ENCODE data around the gene MRPL19. TPM values are rescaled to one million over a fixed set of nuclear protein-coding genes. Genes with fewer than 3 reads are reported as not detected.
"Not testable (repeated sequence)": the region's sequence is repeated elsewhere in the genome, so short reads cannot be mapped to it uniquely, and the experiment has no call there.

The MRPL19 gene
- total RNA-seq, 1 experiment from 2014 or later, result 65.4 TPM

DNA sequence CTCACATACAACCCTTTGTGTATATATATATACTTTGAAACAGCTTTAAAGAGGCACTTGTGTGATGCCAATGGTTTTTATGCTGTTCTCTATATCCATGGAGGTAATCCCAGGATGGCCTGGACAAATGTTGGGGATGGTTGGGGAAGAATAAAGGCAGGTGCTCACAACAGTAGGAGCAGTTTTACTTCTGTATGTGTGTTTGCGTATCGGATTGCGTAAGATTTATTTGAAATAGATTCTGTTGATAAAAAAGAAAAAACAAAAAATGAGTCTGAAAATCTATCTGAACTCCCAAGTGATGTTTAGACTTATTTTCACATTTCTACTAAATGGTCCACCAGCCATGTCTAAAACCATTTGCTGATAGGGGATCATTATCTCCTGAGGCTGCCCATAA, 29.3 kb downstream of the MRPL19 start:
- peaks cover 43% of the 10 kb centered on the region for H3K36me3 Mint-ChIP-seq (ENCODE audit: insufficient read depth, unreplicated experiment)
- no peaks in the 10 kb centered on the region for H3K9me3 Mint-ChIP-seq (ENCODE audit: unreplicated experiment)
- no peak for DNase-seq (ENCODE audit: unreplicated experiment)
- TF ChIP-seq, protein P1, sequence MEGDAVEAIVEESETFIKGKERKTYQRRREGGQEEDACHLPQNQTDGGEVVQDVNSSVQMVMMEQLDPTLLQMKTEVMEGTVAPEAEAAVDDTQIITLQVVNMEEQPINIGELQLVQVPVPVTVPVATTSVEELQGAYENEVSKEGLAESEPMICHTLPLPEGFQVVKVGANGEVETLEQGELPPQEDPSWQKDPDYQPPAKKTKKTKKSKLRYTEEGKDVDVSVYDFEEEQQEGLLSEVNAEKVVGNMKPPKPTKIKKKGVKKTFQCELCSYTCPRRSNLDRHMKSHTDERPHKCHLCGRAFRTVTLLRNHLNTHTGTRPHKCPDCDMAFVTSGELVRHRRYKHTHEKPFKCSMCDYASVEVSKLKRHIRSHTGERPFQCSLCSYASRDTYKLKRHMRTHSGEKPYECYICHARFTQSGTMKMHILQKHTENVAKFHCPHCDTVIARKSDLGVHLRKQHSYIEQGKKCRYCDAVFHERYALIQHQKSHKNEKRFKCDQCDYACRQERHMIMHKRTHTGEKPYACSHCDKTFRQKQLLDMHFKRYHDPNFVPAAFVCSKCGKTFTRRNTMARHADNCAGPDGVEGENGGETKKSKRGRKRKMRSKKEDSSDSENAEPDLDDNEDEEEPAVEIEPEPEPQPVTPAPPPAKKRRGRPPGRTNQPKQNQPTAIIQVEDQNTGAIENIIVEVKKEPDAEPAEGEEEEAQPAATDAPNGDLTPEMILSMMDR (IDR thresholded peaks at IDR 0.05; ENCODE audit: unreplicated experiment), result no peak
- POLR2A ChIA-PET, result interaction anchor here (0.6 kb wide), 1 partner anchor 1137 kb away, joined by 4 read pairs; no protein-coding TSS in a partner anchor
- CTCF ChIA-PET, result interaction anchor here (6.6 kb wide), 1 partner anchor 36 kb away, joined by 65 read pairs; no protein-coding TSS in a partner anchor
- H3K27ac Mint-ChIP-seq (ENCODE audit: low read depth, unreplicated experiment), result no peak overlapping the region
- no peaks in the 10 kb centered on the region for H3K4me1 Mint-ChIP-seq (ENCODE audit: insufficient read depth, unreplicated experiment)
- no peak overlapping the region for H3K4me3 Mint-ChIP-seq (ENCODE audit: unreplicated experiment)
- no TSS peak for BruUV-seq (replicated peaks)
- intact Hi-C loops (cut with micrococcal nuclease), result no loop called here
- no peaks in the 10 kb centered on the region for H3K27me3 Mint-ChIP-seq (ENCODE audit: insufficient read depth, unreplicated experiment)

DNA sequence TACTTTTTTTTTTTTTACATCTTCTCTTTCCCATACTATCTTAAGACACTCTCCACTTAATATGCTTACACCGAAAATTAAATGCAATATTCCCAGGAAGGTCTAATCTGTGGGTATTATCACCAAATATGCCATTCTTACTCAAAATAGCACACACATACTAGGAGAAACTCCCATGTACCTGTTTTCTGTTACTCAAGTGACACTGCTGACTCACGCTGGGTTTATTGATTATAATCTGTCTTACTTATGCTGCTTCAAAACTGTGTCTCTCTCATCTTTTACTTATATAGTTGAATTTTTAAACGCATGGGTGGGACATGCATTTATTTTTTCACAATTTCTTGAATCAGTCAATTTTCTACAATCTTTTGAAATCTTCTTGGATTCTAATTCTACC, 29.9 kb downstream of the MRPL19 start:
- H3K27me3 Mint-ChIP-seq (ENCODE audit: insufficient read depth, unreplicated experiment), result no peaks in the 10 kb centered on the region
- DNase-seq (ENCODE audit: unreplicated experiment), result no peak
- H3K9me3 Mint-ChIP-seq (ENCODE audit: unreplicated experiment), result no peaks in the 10 kb centered on the region
- POLR2A ChIA-PET, result interaction anchor here (0.7 to 2.1 kb wide), 5 partner anchors 9 to 840 kb away, joined by 3 to 10 read pairs (median 5); no protein-coding TSS in a partner anchor
- H3K27ac Mint-ChIP-seq (ENCODE audit: low read depth, unreplicated experiment), result no peak overlapping the region
- intact Hi-C loops (cut with micrococcal nuclease), result no loop called here
- no peaks in the 10 kb centered on the region for H3K4me1 Mint-ChIP-seq (ENCODE audit: insufficient read depth, unreplicated experiment)
- H3K4me3 Mint-ChIP-seq (ENCODE audit: unreplicated experiment), result no peak overlapping the region
- CTCF ChIA-PET, result interaction anchor here (0.6 to 6.6 kb wide), 19 partner anchors 8 to 612 kb away, joined by 3 to 65 read pairs (median 4); partner anchors contain the start of gene MRPL19
- no TSS peak for BruUV-seq (replicated peaks)
- TF ChIP-seq, protein P1 (IDR thresholded peaks at IDR 0.05; ENCODE audit: unreplicated experiment), result no peak
- H3K36me3 Mint-ChIP-seq (ENCODE audit: insufficient read depth, unreplicated experiment), result peaks cover 38% of the 10 kb centered on the region

DNA sequence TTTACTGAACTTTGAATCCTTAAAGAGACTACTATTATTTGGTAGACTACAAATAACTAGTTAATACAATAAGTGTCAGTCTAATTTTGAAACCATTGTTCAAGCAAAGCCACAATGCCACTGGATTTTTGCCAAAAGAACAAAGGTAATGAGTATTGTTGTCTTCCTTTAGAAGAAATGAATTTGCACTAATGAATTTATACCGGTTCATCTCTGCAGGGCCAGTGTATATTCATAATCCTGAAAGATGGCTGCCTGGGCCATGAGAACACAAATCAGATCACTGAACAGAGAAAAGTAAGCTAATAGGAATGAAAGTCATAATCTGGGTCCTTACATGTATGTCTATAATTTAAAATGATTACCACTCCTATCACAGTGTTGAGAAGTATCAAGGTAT, 33.0 kb downstream of the MRPL19 start:
- Mint-ChIP-seq H3K36me3 (ENCODE audit: insufficient read depth, unreplicated experiment) (peaks cover 32% of the 10 kb centered on the region), H3K4me1 (ENCODE audit: insufficient read depth, unreplicated experiment) (no peaks in the 10 kb centered on the region), H3K9me3 (ENCODE audit: unreplicated experiment) (no peaks in the 10 kb centered on the region), H3K4me3 (ENCODE audit: unreplicated experiment) (no peak overlapping the region), H3K27ac (ENCODE audit: low read depth, unreplicated experiment) (no peak overlapping the region), H3K27me3 (ENCODE audit: insufficient read depth, unreplicated experiment) (no peaks in the 10 kb centered on the region)
- POLR2A ChIA-PET, result interaction anchor here (0.7 to 1.0 kb wide), 2 partner anchors 20 to 22 kb away, joined by 3 read pairs; no protein-coding TSS in a partner anchor
- intact Hi-C loops (cut with micrococcal nuclease), result no loop called here
- TF ChIP-seq, protein P1 (IDR thresholded peaks at IDR 0.05; ENCODE audit: unreplicated experiment), result no peak
- no peak for DNase-seq (ENCODE audit: unreplicated experiment)
- CTCF ChIA-PET, result interaction anchor here (1.0 to 6.6 kb wide), 3 partner anchors 12 to 44 kb away, joined by 7 to 65 read pairs (median 17); no protein-coding TSS in a partner anchor
- BruUV-seq (replicated peaks), result no TSS peak

DNA sequence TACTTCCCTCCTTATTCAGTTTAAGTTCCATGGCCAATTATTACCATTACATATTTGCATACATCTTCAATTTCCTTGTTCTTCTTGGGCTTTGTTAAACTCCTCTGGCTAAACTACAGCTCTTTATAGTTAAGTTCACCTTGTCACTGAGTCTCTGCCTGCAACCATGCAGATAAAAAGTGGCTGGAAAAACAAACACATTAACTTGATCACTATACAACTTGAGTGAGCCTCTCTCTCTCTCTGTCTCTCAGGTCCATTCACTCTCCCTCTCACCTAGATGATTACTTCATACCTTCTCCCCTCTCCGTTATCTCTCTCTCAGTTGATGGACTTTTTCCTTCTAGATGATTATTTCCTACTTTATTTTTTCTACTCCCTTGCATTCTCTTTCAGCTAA, 33.8 kb downstream of the MRPL19 start:
- ChIA-PET CTCF (interaction anchor here (0.8 to 6.6 kb wide), 2 partner anchors 40 to 44 kb away, joined by 3 to 65 read pairs; no protein-coding TSS in a partner anchor), POLR2A (interaction anchor here (0.9 to 1.0 kb wide), 3 partner anchors 9 to 21 kb away, joined by 3 to 6 read pairs (median 3); no protein-coding TSS in a partner anchor)
- no peak for DNase-seq (ENCODE audit: unreplicated experiment)
- peaks cover 37% of the 10 kb centered on the region for H3K36me3 Mint-ChIP-seq (ENCODE audit: insufficient read depth, unreplicated experiment)
- TF ChIP-seq, protein P1 (IDR thresholded peaks at IDR 0.05; ENCODE audit: unreplicated experiment), result no peak
- no peak overlapping the region for H3K27ac Mint-ChIP-seq (ENCODE audit: low read depth, unreplicated experiment)
- no peaks in the 10 kb centered on the region for H3K4me1 Mint-ChIP-seq (ENCODE audit: insufficient read depth, unreplicated experiment)
- BruUV-seq (replicated peaks), result no TSS peak
- H3K4me3 Mint-ChIP-seq (ENCODE audit: unreplicated experiment), result no peak overlapping the region
- H3K9me3 Mint-ChIP-seq (ENCODE audit: unreplicated experiment), result no peaks in the 10 kb centered on the region
- intact Hi-C loops (cut with micrococcal nuclease), result no loop called here
- H3K27me3 Mint-ChIP-seq (ENCODE audit: insufficient read depth, unreplicated experiment), result no peaks in the 10 kb centered on the region

DNA sequence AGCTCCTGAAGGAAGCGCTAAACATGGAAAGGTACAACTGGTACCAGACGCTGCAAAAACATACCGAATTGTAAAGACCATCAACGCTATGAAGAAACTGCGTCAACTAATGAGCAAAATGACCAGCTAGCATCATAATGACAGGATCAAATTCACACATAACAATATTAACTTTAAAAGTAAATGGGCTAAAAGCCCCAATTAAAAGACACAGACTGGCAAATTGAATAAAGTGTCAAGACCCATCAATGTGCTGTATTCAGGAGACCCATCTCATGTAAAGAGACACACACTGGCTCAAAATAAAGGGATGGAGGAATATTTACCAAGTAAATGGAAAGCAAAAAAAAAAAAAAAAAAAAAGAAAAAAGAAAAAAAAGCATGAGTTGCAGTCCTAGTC, 36.8 kb downstream of the MRPL19 start:
- H3K9me3 Mint-ChIP-seq (ENCODE audit: unreplicated experiment); H3K27ac Mint-ChIP-seq (ENCODE audit: low read depth, unreplicated experiment); BruUV-seq (replicated peaks); H3K27me3 Mint-ChIP-seq (ENCODE audit: insufficient read depth, unreplicated experiment); DNase-seq (ENCODE audit: unreplicated experiment); H3K4me3 Mint-ChIP-seq (ENCODE audit: unreplicated experiment); H3K4me1 Mint-ChIP-seq (ENCODE audit: insufficient read depth, unreplicated experiment); CTCF ChIA-PET; intact Hi-C loops (cut with micrococcal nuclease): not testable (repeated sequence)
- POLR2A ChIA-PET, result interaction anchor here (1.0 kb wide), 1 partner anchor 36 kb away, joined by 4 read pairs; no protein-coding TSS in a partner anchor
- peaks cover 46% of the 10 kb centered on the region for H3K36me3 Mint-ChIP-seq (ENCODE audit: insufficient read depth, unreplicated experiment)
